ENCODE data around the gene CPLANE1. TPM values are rescaled to one million over a fixed set of nuclear protein-coding genes. Genes with fewer than 3 reads are reported as not detected.
A peak's percentile ranks its signal among the peaks of the same experiment; 100 is the strongest.

CPLANE1 gene
- total RNA-seq, 1 experiment from 2014 or later: 16.7 TPM

DNA sequence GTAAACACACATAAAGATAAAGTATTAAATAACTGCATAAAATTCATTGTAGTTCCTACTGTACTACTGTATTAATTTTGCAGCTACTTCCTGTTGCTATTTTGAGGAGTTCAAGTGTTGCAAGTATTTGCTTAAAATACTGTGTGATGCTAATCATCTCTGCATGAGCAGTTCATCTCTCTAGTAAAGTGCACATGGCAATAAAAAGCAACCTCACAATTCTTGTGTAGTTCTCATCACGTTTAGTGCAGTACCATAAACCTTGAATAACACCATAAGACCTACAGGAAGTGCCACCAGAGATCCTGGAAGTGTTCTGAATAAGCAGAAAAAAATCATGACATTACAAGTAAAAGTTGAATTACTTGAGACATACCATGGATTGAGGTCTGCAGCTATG is 34.6 kb downstream of the CPLANE1 start:
- in situ Hi-C loops (cut with HindIII; ENCODE audit: low pct_unique_long_range_greater_than_20kb, low sequenced_read_pairs): no loop called here
- DNase-seq (ENCODE audit: low read depth): no peak

DNA sequence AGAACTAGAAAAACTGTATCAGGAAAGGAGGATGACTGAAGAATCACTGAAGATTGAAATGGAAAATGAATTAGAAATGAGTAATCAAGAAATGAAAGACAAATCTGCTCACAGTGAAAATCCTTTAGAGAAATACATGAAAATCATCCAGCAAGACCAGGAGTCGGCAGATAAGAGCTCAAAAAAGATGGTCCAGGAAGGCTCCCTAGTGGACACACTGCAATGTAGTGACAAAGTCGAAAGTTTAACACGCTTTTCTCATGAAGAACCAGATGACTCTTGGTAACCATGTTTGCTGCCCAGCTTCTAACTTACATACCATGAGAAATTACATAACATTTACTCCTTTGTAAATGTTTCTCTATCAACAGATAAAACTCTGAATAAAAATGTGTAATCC is 37.1 kb downstream of the CPLANE1 start:
- in situ Hi-C loops (cut with HindIII; ENCODE audit: low pct_unique_long_range_greater_than_20kb, low sequenced_read_pairs): no loop called here
- no peak for DNase-seq (ENCODE audit: low read depth)

DNA sequence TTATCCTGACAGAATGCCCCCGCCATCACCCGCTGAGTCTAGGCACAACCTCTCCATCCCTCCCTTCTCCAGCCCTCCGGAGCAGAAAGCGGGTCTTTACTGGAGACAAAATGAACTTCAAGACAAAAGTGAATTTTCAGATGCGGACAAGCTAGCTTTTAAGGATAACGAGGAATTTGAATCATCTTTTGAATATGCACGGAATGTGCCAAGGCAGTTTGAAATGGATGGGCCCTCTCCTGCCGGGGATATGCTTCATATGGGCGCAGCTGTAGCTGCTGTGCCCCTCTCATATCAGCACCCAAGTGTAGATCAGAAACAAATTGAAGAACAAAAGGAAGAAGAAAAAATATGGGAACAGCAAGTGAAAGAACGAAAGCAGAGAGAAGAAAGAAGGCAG is 37.5 kb downstream of the CPLANE1 start:
- DNase-seq (ENCODE audit: low read depth): no peak
- in situ Hi-C loops (cut with HindIII; ENCODE audit: low pct_unique_long_range_greater_than_20kb, low sequenced_read_pairs): no loop called here

DNA sequence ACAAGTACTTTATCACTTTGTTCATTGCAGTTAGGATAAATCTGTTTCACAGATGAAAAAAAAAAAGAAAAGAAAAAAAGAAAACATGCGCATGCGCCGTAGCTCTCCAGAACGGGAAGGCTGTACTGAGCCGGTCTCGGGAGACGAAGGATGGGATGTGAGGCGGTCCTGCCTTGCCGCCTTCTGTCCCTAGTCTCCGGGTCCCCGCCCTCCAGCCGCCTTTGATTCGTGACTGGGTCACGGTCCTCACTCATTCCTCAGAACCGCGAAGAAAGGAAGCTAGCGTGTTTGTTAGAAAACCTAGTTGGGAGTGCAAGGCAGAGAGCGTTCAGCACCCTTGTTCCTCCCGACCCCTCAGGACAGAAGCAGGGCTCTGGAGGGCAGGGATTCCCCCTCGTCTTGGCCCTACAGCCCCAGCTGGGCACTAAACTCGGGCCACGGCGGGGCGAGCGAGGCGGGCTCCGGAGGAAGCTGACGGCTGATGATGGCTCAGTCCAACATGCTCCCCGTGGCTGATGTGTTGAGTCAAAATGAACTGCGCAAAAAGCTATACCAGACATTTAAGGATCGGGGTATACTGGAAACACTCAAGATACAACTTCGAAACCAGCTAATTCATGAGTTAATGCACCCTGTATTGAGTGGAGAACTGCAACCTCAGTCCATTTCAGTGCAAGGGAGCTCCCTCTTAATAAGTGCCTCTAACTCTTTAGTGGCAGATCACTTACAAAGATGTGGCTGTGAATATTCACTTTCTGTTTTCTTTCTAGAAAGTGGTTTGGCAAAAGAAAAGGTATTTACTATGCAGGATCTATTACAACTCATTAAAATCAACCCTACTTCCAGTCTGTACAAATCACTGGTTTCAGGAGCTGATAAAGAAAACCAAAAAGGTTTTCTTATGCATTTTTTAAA is 40.0 kb downstream of the CPLANE1 start:
- DNase-seq (ENCODE audit: low read depth): no peak
- in situ Hi-C loops (cut with HindIII; ENCODE audit: low pct_unique_long_range_greater_than_20kb, low sequenced_read_pairs): no loop called here

DNA sequence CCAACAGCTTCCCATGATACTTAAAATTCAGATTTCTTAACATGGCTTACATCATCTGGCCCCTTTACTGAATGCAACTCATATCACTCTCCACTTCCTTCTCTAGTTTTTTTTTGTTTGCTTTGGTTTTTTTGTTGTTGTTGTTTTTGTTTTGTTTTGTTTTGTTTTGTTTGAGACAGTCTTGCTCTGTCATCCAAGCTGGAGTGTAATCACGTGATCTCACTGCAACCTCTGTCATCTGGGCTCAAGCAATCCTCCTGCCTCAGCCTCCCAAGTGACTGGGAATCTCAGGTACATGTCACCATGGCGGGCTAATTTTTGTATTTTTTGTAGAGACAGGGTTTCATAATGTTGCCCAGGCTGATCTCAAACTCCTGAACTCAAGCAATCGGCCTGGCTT is 41.4 kb downstream of the CPLANE1 start:
- in situ Hi-C loops (cut with HindIII; ENCODE audit: low pct_unique_long_range_greater_than_20kb, low sequenced_read_pairs): no loop called here
- no peak for DNase-seq (ENCODE audit: low read depth)

DNA sequence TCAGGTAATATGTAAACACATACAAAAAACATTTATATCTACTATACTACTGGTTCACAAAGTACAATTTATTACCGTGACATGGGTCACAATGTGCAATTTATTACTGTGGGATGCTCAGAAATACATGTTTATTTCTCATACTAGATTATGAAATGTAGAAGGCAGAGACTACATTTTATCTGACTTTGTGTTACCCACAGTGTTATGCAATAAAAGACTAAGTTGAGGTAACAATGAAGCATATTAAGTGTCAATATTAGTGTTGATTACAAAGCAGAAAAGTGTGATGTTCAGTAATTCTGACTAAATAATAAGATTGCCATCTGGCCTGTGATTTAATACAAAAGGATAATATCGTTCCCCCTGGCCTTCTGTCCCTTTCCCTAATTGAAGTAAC is 42.4 kb downstream of the CPLANE1 start:
- in situ Hi-C loops (cut with HindIII; ENCODE audit: low pct_unique_long_range_greater_than_20kb, low sequenced_read_pairs): no loop called here

DNA sequence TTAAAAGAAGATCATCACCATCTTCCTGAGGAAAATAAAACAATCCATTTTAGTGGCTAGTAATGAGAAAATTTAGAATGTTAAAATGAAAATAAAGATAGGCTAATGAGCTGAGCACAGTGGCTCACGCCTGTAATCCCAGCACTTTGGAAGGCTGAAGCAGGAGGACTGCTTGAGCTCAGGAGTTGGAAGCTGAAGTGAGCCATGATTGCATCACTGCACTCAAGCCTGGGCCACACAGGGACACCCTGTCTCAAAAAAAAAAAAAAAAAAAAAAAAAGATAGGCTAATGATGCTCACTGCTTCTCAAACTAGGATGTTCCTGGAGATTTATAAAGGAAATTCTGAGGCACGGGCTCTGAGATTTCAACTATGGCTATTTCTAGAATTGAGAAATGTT is 50.3 kb downstream of the CPLANE1 start:
- no peak for DNase-seq (ENCODE audit: low read depth)
- in situ Hi-C loops (cut with HindIII; ENCODE audit: low pct_unique_long_range_greater_than_20kb, low sequenced_read_pairs): no loop called here

More for the DNA sequence above, 42.4 kb downstream of the CPLANE1 start:
- DNase-seq (ENCODE audit: low read depth): no peak

DNA sequence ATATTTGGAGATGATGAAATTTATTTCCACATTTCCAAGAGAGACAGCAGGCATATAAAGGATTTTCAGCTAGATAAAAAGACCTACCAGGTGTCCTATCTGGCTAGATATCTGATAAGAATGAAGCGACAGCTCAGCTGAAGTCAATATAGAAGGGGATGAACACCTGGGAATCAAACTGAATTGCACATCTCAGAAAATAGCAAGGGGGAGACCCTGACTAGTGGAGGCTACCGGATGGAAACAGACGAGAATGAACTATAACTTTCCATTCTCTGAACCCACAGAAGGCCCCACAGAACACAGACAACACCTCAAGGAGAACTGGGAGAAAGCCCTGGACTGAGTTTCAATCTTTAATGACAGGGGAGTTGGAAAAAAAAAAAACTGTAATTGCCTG is 51.1 kb downstream of the CPLANE1 start:
- in situ Hi-C loops (cut with HindIII; ENCODE audit: low pct_unique_long_range_greater_than_20kb, low sequenced_read_pairs): no loop called here
- no peak for DNase-seq (ENCODE audit: low read depth)

DNA sequence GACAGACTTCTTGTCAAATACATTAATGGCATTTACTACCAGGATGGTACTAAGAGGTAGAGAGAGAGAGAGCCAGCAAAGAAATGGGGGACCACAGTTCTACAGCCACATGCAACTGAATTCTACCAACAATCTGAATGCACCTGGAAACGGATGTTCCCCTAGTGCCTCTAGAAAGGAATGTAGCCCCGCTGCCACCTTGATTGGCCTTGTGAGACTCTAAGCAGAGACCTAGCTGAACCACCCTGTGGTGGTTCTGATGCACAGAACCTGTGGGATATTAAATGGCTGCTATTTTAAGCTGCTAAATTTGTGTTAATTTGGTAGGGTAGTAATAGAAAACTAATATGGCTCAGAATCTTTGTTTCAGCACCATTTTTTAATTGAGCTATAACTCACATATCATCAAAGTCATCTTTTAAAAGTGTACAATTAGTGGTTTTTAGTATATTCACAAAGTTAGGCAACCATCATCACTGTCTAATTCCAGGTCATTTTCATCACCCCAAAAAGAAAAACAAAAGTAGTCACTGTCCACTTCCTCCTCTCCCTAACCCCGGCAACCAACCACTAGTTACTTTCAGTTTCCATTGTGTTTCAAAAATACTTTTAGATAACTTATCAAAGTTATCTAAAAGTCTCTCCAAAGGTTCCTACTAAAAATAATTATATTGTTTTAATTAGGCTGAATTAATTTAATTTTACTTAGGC is 51.7 kb downstream of the CPLANE1 start:
- in situ Hi-C loops (cut with HindIII; ENCODE audit: low pct_unique_long_range_greater_than_20kb, low sequenced_read_pairs): no loop called here

DNA sequence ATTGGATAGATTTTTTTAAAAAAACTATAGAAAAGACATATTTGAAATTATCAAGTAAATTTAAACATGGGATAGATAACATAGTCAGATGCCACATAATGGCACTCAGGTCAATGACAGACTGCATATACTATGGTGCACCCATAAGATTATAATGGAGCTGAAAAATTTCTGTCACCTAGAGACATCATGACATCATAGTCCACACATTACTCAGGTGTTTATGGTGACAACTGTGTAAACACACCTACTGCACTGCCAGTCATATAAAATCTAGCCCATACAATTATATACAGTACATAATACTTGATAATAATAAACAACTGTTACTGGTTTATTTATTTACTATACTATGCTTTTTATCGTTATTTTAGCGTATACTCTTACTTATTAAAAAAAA is 58.6 kb downstream of the CPLANE1 start:
- in situ Hi-C loops (cut with HindIII; ENCODE audit: low pct_unique_long_range_greater_than_20kb, low sequenced_read_pairs): no loop called here

More for the DNA sequence above, 51.7 kb downstream of the CPLANE1 start:
- no peak for DNase-seq (ENCODE audit: low read depth)

DNA sequence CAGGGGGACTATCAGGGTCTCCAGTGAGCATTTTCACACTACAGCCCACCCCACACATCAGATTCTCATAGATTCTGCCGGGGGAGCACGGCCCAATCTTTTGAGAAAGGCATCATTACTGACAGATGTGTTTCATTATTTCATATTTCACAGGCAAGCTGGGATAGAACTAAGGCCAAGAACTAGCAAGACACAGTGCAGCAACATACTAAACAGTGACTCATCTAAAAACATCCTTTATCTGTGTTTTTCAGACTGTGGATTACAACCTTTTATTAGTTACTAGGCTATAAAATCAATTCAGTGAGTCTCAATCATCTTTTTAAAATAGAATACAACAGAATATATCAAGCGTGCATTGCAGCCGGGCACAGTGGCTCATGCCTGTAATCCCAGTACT is 59.8 kb downstream of the CPLANE1 start:
- in situ Hi-C loops (cut with HindIII; ENCODE audit: low pct_unique_long_range_greater_than_20kb, low sequenced_read_pairs): no loop called here
- no peak for DNase-seq (ENCODE audit: low read depth)

More for the DNA sequence above, 58.6 kb downstream of the CPLANE1 start:
- DNase-seq (ENCODE audit: low read depth): no peak

DNA sequence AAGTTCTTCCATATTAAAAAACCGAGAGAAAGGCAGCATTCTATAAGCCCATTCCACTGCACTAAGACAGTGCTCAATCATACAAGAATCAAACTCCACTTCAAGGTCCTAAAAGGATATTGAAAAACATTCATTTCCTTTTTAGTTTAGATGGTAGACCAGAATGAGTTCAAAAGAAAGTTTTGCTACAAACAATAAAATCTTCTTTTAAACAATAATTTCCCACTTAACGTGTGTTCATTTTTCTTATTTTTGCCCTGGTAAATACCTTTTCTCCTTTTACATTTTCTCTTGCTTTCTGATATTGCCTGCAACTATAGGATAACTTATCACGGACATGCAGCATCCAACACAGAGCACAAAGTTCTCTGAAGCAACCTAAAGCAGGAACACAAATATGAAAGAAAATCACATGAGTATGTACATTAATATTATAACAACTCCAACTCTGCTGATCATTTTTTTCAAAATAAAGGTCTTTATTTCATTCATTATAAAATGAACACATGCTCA is 61.7 kb downstream of the CPLANE1 start:
- DNase-seq (ENCODE audit: low read depth): no peak
- in situ Hi-C loops (cut with HindIII; ENCODE audit: low pct_unique_long_range_greater_than_20kb, low sequenced_read_pairs): no loop called here

DNA sequence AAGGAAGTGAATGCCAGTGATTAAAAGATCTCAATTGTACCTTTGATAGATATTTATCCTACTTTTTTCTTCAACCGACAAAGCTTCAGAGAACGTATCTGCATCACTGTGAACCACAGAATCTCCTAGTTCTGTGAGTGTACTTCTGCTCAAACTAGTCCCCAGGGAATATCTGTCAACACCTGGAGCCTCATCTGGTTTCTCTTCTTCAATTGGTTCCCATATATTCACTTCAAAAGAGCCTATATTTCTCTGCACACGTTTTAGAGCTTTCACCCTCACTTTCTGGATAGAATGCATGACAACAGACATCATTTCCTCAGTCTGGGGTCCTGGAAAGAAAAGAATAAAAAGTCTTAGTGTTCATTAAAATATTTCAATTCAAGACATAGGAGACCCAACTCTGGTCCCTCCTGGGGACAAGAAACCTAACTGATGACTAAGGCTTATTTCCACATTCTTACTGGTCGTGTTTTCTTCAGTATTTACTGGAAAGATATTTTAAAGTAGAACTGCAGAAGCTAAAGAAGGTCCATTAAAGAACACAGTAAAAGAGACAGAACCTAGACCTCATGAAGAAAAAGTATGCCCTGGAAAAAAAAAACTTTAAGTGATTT is 64.3 kb downstream of the CPLANE1 start:
- no peak for DNase-seq (ENCODE audit: low read depth)
- in situ Hi-C loops (cut with HindIII; ENCODE audit: low pct_unique_long_range_greater_than_20kb, low sequenced_read_pairs): no loop called here

DNA sequence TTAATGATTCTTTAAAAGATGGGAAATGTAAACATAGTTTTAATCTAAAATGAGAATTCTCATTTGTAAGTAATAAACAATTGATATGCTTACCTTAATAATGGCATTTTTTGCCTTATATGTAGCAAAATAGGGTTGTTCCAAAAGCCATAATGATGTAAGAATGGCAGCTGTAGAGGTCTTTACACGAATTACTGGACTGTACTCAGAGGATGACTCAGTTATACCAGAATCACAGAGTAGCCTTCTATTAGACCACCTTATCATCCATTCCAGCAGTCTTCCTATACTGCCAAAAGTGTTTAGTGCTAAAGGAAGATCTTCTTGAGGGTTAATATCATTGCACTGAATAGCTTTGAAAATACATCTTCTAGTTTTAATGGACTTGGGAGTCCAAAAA is 66.5 kb downstream of the CPLANE1 start:
- in situ Hi-C loops (cut with HindIII; ENCODE audit: low pct_unique_long_range_greater_than_20kb, low sequenced_read_pairs): no loop called here
- DNase-seq (ENCODE audit: low read depth): no peak

DNA sequence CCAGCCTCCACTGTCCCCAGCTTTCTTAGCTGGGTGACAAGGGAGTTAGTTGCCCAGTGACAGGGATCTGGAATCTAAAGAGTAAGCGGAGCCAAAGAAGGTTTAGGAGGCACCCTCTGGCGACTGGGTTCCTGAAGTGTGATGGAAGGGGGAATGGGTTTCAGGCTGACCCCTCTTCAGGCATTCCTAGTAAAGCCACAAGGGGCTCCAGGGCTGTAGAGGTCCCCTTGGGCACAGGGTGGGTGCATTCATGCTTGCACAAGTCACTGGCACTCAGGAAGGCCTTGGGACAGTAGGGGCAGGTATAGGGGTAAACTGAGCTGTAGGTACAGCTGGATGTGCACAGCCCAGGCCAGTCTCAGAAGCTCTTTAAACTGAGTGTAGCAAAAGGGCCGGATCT is 74.2 kb downstream of the CPLANE1 start:
- no peak for DNase-seq (ENCODE audit: low read depth)
- in situ Hi-C loops (cut with HindIII; ENCODE audit: low pct_unique_long_range_greater_than_20kb, low sequenced_read_pairs): no loop called here

DNA sequence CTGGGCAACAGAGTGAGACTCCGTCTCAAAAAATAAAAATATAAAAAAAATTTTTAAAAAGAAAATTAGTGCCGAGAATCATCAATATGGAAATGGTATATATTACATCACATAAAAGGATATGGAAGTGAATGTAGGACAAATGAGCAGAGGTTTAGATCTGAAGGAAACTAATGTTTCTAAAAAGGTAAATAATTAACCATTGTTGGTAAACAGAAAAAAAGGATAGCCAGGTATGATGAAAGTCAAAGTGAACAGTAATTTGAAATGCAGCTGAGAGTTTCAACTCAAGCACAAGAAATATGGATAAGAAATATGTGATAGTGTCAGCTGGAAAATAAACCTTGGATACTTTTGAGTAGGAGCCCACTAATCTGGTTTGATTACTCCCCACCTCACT is 76.2 kb downstream of the CPLANE1 start:
- in situ Hi-C loops (cut with HindIII; ENCODE audit: low pct_unique_long_range_greater_than_20kb, low sequenced_read_pairs): no loop called here
- no peak for DNase-seq (ENCODE audit: low read depth)

DNA sequence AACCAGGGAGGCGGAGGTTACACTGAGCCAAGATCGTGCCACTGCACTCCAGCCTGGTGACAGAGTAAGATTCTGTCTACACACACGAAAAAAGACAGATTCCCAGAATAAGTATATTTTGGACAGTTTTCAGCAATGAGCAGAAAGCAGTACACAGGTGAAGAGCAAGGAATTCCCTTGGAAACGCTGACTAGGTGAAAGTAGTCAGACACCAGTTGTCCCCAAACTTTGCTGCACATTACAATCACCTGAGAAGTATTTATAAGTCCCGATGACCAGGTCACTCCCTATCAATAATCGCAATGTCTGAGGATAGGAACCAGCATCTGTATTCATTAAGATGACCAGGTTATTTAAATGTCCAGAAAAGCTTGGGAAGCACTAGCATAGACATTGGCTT is 78.3 kb downstream of the CPLANE1 start:
- in situ Hi-C loops (cut with HindIII; ENCODE audit: low pct_unique_long_range_greater_than_20kb, low sequenced_read_pairs): no loop called here
- DNase-seq (ENCODE audit: low read depth): no peak

DNA sequence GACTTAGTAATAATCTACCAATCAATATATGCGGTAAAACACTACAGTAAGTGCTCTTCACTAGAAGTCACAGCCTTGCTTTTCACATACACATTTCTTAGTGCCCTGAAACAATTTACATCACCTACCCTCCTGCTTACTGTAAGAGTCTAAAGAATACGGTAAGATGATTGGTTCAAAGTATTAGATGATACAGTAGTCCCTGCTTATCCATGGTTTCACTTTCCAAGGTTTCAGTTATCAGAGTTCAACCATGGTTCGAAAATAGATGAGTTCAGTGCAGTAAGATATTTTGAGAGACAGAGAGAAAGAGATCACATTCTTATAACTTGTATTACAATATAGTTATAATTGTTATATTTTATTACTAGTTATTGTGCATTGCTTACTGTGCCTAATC is 83.0 kb downstream of the CPLANE1 start:
- in situ Hi-C loops (cut with HindIII; ENCODE audit: low pct_unique_long_range_greater_than_20kb, low sequenced_read_pairs): no loop called here
- DNase-seq (ENCODE audit: low read depth): no peak

DNA sequence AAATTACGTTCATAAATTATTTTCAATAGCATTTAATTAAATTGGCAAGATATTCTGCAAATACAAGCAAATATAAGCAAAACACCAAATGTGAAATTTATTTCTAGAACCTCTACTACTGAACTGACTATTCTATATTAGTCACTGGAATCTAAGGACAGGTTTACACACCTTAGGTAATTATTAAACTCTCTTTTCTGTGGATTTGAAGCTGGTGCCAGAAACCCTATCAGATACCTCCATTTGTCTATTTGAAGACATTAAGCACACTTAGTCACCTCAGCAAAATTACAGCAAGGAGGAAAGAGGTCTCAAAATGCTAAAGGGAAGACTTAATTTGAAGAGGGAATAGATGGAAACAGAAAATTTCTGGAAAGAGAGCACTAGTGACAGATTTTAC is 83.4 kb downstream of the CPLANE1 start:
- in situ Hi-C loops (cut with HindIII; ENCODE audit: low pct_unique_long_range_greater_than_20kb, low sequenced_read_pairs): no loop called here
- DNase-seq (ENCODE audit: low read depth): peak; percentile 41

Measured in Caki2 (cell line).